Heart left ventricle (tissue), 13 donors: ENCODE data around the gene TALDO1.

ENCODE experiments used
- CTCF ChIP-seq, 12 donors: fragments of 200-600 bp; sonication (generic) in 4 of 12; IDR thresholded peaks; one replicate each; pipeline versions ENCODE4 v1.5.0 to v1.8.0; 2018 to 2022; ENCODE audit warnings: antibody characterized with exemption in 12 of 12, mild to moderate bottlenecking in 5 of 12
- POLR2A ChIP-seq, 2 donors: fragments of 450-650 bp; IDR thresholded peaks; one replicate each; pipeline ENCODE4 v1.6.1; 2017; ENCODE audit warnings: antibody characterized with exemption in 2 of 2, mild to moderate bottlenecking in 2 of 2, moderate library complexity in 2 of 2
- donor health status: ischemic (EF 13 %, LVEDD 7.1; RV severe dilation, severe dysfunction).
- donor health status: DM: no; HTN: yes; CAD: no.
- donor health status: DM: no; HTN: no; CAD: no.
- donor health status: ischemic (EF 25% LVEDD 6.9; RV normal size, moderate dysfunction).
- donor health status: ischemic (EF 25% LVEDD 5.7; RV mildly dilated, moderate dysfunction).
- donor health status: ischemic (EF 35%, LVEDD 5.7; RV mildly dilated, moderate dysfunction).
- donor health status: nonischemic (EF 11% LVEDD 7.7; RV severe dilation, severe dysfunction).
- donor health status: DM: yes; HTN: yes; CAD: no.
- donor health status: PGD.
- donor health status: ischemic (EF 29% LVEDD 5.4; RV normal size, mild dysfunction).
- donor health status: nonischemic (EF 23%, LVEDD 6.1; RV moderate dilation, normal function).

- TF ChIP-seq POLR2A (IDR thresholded peaks at IDR 0.05) (no peak), CTCF (IDR thresholded peaks at IDR 0.05) (no peak)
Measured at GRCh38 chr11:720642-721246, 26.5 kb upstream of the TALDO1 start.
